Brain pericyte (primary cell): ENCODE results near the gene PAX4.

Source experiments
- DNase-seq: peaks from one replicate; pipeline ENCODE4 v3.0.0-alpha.2; 2012; ENCODE audit warnings: low read depth, low spot score

PAX4 gene

GRCh38 chr7:127618042-127618441 lies at the start of gene PAX4:
TSS of gene PAX4 (minus strand) at chr7:127618142. CDS start at chr7:127615928, 2,214 bp downstream.
- DNase-seq: no peak

DNA sequence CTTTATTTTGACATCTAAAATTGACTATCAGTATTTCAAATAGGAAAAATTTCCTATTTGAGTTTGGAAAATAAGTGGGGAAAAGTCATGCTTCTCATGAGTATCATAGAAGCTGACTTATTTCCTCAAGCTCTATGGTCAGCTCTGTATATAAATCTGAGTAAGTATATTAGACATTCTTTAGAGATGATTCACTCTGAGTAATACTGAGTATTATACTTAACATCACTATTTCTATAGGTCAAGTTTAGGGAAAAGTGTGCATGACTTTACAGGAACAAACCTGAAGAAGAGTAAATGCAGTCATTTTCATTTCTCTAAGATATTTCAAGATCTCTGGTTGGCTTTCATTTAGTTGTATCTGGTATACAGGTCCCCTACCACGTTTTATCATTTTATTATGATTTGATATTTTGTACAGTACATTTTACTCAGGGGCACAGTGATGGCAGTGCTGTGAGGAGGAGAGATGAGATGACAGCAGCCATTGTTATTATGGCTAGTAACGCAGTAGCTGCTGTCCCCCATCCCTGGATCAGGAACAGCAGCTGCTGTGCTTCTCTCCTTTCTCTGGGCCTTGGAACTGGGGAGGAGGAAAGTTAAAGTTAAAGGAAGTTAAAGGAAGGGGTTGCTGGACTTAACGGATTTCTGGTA lies 49.2 kb upstream of the PAX4 start:
- DNase-seq: no peak

DNA sequence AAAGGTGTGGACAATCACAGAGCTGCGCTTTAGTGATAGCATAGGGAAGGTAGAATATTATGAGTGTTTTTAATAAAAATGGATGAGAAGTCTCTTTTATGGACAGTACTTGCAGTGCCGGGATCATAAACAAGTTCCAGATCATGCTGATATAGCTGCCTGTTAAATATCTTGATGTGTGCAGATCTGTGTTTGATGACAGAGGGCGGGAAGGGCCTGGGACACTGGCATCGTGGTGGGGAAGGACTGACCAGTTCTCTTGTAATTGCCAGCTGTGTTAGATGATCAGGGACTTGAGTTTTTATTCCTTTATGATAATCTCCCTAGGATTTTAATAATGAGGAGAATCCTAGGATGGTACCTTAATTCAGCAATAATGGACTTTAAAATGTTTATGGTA lies 48.7 kb upstream of the PAX4 start:
- DNase-seq: no peak

GRCh38 chr7:127665922-127666321 lies 48.0 kb upstream of the PAX4 start:
- no peak for DNase-seq

DNA sequence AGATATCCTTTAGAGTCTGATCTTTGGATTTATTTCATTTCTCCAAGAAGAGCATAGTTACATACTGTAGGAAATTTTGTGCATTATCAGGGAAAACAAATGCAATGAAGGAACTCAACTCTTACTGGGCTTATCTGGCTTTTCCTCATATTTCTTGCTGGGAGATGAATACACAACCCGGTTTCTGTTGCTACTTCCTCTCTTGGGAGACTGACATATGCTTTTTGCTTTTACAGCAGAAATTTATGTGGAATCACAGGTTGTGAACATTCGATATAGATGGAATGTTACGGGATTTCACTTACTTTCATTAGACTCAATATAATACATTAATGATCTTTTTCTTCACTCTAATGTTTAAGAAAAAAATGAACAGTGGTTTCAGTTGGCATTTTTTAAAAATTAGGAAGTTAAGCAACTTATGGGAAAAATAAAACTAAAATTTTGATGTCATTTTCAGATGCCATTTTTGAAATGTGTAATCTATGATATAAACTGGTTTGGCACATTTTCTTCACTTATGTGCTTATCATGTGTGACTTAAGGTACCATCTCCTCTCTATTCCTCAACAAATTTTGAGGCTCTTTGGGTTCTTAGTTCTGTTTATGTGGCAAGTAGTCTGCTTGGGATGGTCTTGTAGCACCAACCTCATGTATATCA lies 41.2 kb upstream of the PAX4 start:
- no peak for DNase-seq

DNA sequence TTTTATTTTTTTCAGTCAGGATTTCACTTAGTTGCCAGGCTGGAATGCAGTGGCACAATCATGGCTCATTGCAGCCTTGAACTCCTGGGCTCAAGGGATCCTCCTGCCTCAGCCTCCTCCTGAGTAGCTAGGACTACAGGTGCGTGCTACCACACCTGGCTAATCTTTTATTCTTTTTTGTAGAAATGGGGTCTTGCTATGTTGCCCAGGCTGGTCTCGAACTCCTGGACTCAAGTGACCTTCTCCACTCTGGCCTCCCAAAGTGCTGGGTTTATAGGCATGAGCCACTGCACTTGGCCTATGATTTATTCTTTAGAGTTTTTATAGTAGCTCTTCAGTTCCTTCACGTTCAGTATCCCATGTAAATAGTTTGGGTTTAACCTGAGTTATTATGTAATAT lies 39.6 kb upstream of the PAX4 start:
- no peak for DNase-seq

GRCh38 chr7:127655720-127656119 lies 37.8 kb upstream of the PAX4 start:
- no peak for DNase-seq

GRCh38 chr7:127654404-127655394 lies 36.8 kb upstream of the PAX4 start:
- no peak for DNase-seq

DNA sequence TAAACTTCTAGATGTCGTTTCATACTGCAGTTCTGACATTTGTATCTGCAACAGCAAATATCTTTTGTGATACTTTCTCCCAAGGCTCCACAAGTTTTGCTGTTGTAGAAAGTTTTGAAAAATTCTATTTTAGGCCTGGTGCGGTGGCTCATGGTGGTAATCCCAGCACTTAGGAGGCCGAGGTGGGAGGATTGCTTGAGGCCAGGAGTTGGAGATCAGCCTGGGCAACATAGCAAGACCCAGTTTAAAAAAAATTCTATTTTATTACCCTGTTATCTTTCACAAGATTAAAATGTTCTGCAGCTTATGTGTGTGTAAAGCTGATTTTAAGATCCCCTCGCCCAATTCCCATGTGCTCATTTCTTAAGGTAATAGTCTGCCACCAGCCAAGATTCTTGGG lies 35.5 kb upstream of the PAX4 start:
- no peak for DNase-seq

- no peak for DNase-seq
Measured at GRCh38 chr7:127652333-127653248, 34.6 kb upstream of the PAX4 start.

- DNase-seq: peak; percentile 92
Measured at GRCh38 chr7:127651556-127652332, 33.8 kb upstream of the PAX4 start, which contains the start of gene SND1. TSS of gene SND1 (plus strand) at chr7:127652194. CDS start at chr7:127652374, 180 bp downstream.

DNA sequence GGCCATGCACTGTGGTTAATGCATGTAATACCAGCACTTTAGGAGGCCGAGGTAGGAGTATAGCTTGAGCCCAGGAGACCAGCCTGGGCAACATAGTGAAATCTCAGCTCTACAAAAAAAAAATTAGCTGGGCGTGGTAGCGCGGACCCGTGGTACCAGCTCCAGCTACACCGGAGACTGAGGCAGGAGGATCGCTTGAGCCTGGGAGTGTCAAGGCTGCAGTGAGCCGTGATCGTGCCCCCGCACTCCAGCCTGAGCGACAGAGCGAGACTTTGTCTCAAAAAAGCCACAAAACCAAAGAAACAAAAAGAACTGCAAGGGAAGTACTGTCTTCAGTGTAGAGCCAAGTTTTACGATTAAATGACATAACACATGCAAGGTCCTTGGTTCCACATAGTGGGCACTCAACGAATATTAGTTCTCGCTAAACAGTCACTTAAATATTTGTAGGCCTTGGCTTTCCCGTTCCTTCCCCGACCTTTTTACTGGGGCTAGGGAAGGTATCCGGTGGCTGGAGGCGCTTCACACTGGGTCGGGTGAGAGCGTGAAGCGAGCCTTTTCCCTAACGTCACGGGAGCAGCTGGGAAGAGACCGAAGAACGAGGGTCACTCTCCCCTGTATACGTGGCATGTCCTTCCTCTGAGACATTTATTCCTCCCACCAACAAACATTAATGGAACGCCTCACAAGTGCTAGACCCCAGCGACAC lies 33.1 kb upstream of the PAX4 start:
- DNase-seq: no peak

GRCh38 chr7:127648986-127649385 lies 31.0 kb upstream of the PAX4 start:
- no peak for DNase-seq

DNA sequence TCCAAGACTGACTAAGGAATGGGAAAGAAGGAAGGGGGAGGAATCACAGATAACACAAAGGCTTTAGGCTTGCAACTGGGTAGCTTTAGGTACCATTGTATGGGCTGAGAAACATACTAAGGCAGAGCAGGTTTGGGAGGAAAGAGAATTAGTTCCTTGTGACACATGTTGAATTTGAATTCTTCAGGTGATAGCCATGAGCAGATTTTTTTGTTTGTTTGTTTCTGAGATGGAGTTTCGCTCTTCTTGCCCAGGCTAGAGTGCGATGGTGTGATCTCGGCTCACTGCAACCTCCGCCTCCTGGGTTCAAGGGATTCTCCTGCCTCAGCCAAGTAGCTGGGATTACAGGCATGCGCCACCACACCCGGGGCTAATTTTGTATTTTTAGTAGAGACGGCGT lies 29.7 kb upstream of the PAX4 start:
- DNase-seq: no peak

- DNase-seq: no peak
Measured at GRCh38 chr7:127644484-127644883, 26.5 kb upstream of the PAX4 start.

- DNase-seq: no peak
Measured at GRCh38 chr7:127638197-127638596, 20.3 kb upstream of the PAX4 start.

DNA sequence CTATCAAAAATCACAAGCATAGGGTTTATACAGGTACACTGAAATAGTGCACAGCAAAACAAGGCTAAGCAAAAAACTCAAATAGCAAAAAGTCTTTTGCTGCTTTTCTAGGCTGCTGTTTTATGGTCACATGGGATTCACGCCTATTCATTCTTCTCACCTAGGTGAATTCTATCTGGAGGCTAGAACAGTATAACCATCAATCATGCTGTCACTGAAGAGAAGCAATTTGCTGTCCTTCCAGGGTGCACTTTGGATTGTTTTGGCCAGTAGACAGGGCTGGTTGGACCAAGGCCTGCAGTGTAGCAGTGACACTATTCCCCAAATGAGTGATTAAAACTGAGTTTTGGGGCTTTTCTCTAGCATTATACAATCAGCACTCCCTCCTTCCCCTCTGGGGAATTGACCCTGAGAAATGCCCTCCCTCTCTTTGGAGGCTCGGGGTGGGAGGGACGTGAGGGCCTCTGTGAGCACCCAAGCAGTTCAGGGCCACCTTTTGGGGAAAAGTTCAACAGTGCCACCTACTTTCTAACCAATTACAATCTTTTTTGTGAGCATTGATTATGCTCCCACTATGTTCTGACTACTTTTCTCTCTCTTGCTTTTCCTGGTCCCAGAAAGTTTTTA lies 17.8 kb upstream of the PAX4 start:
- DNase-seq: no peak

GRCh38 chr7:127632276-127632910 lies 14.5 kb upstream of the PAX4 start:
- no peak for DNase-seq
